Trophoblast cell (in vitro differentiated cells and primary cell): ENCODE results near the gene DOCK10.

Source experiments
- DNase-seq, 2 donors: peaks; one replicate each; pipeline ENCODE4 v3.0.0-alpha.2; 2016
- H2AFZ ChIP-seq: 2 replicates; pipeline ENCODE4 v1.6.1; 2013; ENCODE audit warnings: low read length, moderate library complexity, mild to moderate bottlenecking; ENCODE audit not compliant: insufficient read depth, poor library complexity
- H2AK5ac ChIP-seq: 2 replicates; pipeline ENCODE4 v1.6.1; 2013; ENCODE audit warnings: mild to moderate bottlenecking, low read length
- H2BK120ac ChIP-seq: 2 replicates; pipeline ENCODE4 v1.6.1; 2013; ENCODE audit warnings: low read length, mild to moderate bottlenecking, moderate library complexity; ENCODE audit not compliant: insufficient read depth, poor library complexity
- H2BK12ac ChIP-seq: 2 replicates; pipeline ENCODE4 v1.6.1; 2013; ENCODE audit warnings: mild to moderate bottlenecking, low read length, moderate library complexity
- H2BK5ac ChIP-seq: 2 replicates; pipeline ENCODE4 v1.6.1; 2013; ENCODE audit warnings: low read length, low read depth, moderate library complexity, mild to moderate bottlenecking; ENCODE audit not compliant: poor library complexity
- H3K14ac ChIP-seq: 2 replicates; pipeline ENCODE4 v1.6.1; 2013; ENCODE audit warnings: mild to moderate bottlenecking, low read length
- H3K18ac ChIP-seq: 2 replicates; pipeline ENCODE4 v1.6.1; 2013; ENCODE audit warnings: mild to moderate bottlenecking, low read length
- H3K23ac ChIP-seq: 2 replicates; pipeline ENCODE4 v1.6.1; 2013; ENCODE audit warnings: low read length
- H3K27ac ChIP-seq: 2 replicates; pipeline ENCODE4 v1.5.1; 2013; ENCODE audit warnings: low read depth, mild to moderate bottlenecking, inconsistent platforms, low read length, moderate library complexity
- H3K27me3 ChIP-seq: 2 replicates; pipeline ENCODE4 v1.6.1; 2013; ENCODE audit warnings: inconsistent platforms, mild to moderate bottlenecking, low read length, moderate library complexity; ENCODE audit not compliant: insufficient read depth
- H3K36me3 ChIP-seq, 2 experiments: 1 replicate in 1 of 2; 2 replicates in 1 of 2; pipeline ENCODE4 v1.6.1; 2013; ENCODE audit warnings: low read length in 2 of 2, mild to moderate bottlenecking in 2 of 2, moderate library complexity in 1 of 2; ENCODE audit not compliant: insufficient read depth in 2 of 2, control insufficient read depth in 1 of 2
- H3K4ac ChIP-seq: 2 replicates; pipeline ENCODE4 v1.6.1; 2013; ENCODE audit warnings: low read depth, mild to moderate bottlenecking, low read length, moderate library complexity
- H3K4me1 ChIP-seq, 2 experiments: 1 replicate in 1 of 2; 2 replicates in 1 of 2; pipeline ENCODE4 v1.6.1; 2013; ENCODE audit warnings: low read length in 2 of 2, mild to moderate bottlenecking in 2 of 2, moderate library complexity in 1 of 2; ENCODE audit not compliant: insufficient read depth in 2 of 2, control insufficient read depth in 1 of 2
- H3K4me2 ChIP-seq: 2 replicates; pipeline ENCODE4 v1.6.1; 2013; ENCODE audit warnings: inconsistent platforms, mild to moderate bottlenecking, low read length, moderate library complexity
- H3K4me3 ChIP-seq: 2 replicates; pipeline ENCODE4 v1.5.1; 2013; ENCODE audit warnings: mild to moderate bottlenecking, low read depth, low read length, inconsistent platforms
- H3K79me1 ChIP-seq: one replicate; pipeline ENCODE4 v1.6.1; 2013; ENCODE audit warnings: low read length
- H3K79me2 ChIP-seq: 2 replicates; pipeline ENCODE4 v1.6.1; 2013; ENCODE audit warnings: low read length, mild to moderate bottlenecking; ENCODE audit not compliant: control insufficient read depth, insufficient read depth, poor library complexity
- H3K9ac ChIP-seq: 2 replicates; pipeline ENCODE4 v1.6.1; 2013; ENCODE audit warnings: mild to moderate bottlenecking, low read length
- H3K9me3 ChIP-seq: 2 replicates; pipeline ENCODE4 v1.6.1; 2013; ENCODE audit warnings: low read depth, mild to moderate bottlenecking, control low read depth, inconsistent platforms, low read length; ENCODE audit not compliant: insufficient read depth
- H4K12ac ChIP-seq: 2 replicates; pipeline ENCODE4 v1.6.1; 2013; ENCODE audit warnings: low read depth, mild to moderate bottlenecking, low read length, moderate library complexity
- H4K8ac ChIP-seq: 2 replicates; pipeline ENCODE4 v1.6.1; 2013; ENCODE audit warnings: low read depth, mild to moderate bottlenecking, low read length, moderate library complexity
- H4K91ac ChIP-seq: one replicate; pipeline ENCODE4 v1.6.1; 2013; ENCODE audit warnings: low read depth, mild to moderate bottlenecking, low read length, moderate library complexity
- WGBS: extraction: QIAGEN DNeasy Blood & Tissue Kit; methylation state at CpG from one replicate; pipeline ENCODE4 v1.1.7; 2013; ENCODE audit warnings: missing lambda C conversion rate; ENCODE audit not compliant: insufficient read length, insufficient coverage; ENCODE audit errors: extremely low coverage; 5-methylcytosine and 5-hydroxymethylcytosine counted together

The DOCK10 gene

GRCh38 chr2:224927646-224928173 lies 114.6 kb downstream of the DOCK10 start:
- Histone ChIP-seq H2BK12ac (no peak overlapping the region), H3K18ac (no peak overlapping the region), H2AFZ (no peak overlapping the region), H3K79me2 (no peaks in the 10 kb centered on the region), H3K4me3 (no peak overlapping the region), H3K4me2 (no peak overlapping the region), H2AK5ac (no peak overlapping the region), H3K9ac (no peak overlapping the region), H2BK5ac (no peak overlapping the region), H3K79me1 (no peaks in the 10 kb centered on the region), H3K23ac (no peak overlapping the region), H3K9me3 (no peaks in the 10 kb centered on the region), H4K12ac (no peak overlapping the region), H4K8ac (no peak overlapping the region), H3K4me1 (no peaks in the 10 kb centered on the region), H4K91ac (no peak overlapping the region), H3K27ac (no peak overlapping the region), H3K27me3 (no peaks in the 10 kb centered on the region), H3K14ac (no peak overlapping the region), H2BK120ac (no peak overlapping the region), H3K36me3 (no peaks in the 10 kb centered on the region), H3K4ac (no peak overlapping the region)
- WGBS, result no CpG with 5 or more reads among the region's 7 CpGs
- DNase-seq, result peak in 1 of 2 donors; percentile 8

- Histone ChIP-seq H4K8ac (no peak overlapping the region), H2BK5ac (no peak overlapping the region), H3K4me1 (no peaks in the 10 kb centered on the region), H3K9me3 (no peaks in the 10 kb centered on the region), H3K4me3 (no peak overlapping the region), H3K27me3 (no peaks in the 10 kb centered on the region), H2BK12ac (no peak overlapping the region), H4K91ac (no peak overlapping the region), H2BK120ac (no peak overlapping the region), H3K36me3 (no peaks in the 10 kb centered on the region), H3K79me2 (no peaks in the 10 kb centered on the region), H3K27ac (no peak overlapping the region), H2AFZ (no peak overlapping the region), H3K4me2 (no peak overlapping the region), H3K18ac (no peak overlapping the region), H3K79me1 (no peaks in the 10 kb centered on the region), H2AK5ac (no peak overlapping the region), H3K14ac (no peak overlapping the region), H4K12ac (no peak overlapping the region), H3K9ac (no peak overlapping the region), H3K23ac (no peak overlapping the region), H3K4ac (no peak overlapping the region)
- WGBS, result no CpG with 5 or more reads among the region's 2 CpGs
- no peak for DNase-seq
Observed at GRCh38 chr2:224927011-224927410, 115.3 kb downstream of the DOCK10 start.

GRCh38 chr2:224925810-224926100 lies 116.5 kb downstream of the DOCK10 start:
- H3K18ac ChIP-seq, result no peak overlapping the region
- no peak overlapping the region for H3K4ac ChIP-seq
- no peak overlapping the region for H3K4me2 ChIP-seq
- no peak overlapping the region for H3K14ac ChIP-seq
- H3K9me3 ChIP-seq, result no peaks in the 10 kb centered on the region
- H3K79me1 ChIP-seq, result no peaks in the 10 kb centered on the region
- no peak overlapping the region for H4K12ac ChIP-seq
- no peak overlapping the region for H2AFZ ChIP-seq
- no peaks in the 10 kb centered on the region for H3K36me3 ChIP-seq
- H4K8ac ChIP-seq, result no peak overlapping the region
- H3K27me3 ChIP-seq, result no peaks in the 10 kb centered on the region
- H2AK5ac ChIP-seq, result no peak overlapping the region
- no peak overlapping the region for H2BK12ac ChIP-seq
- no peak overlapping the region for H3K9ac ChIP-seq
- DNase-seq, result no peak
- H3K4me1 ChIP-seq, result no peaks in the 10 kb centered on the region
- H3K4me3 ChIP-seq, result no peak overlapping the region
- H2BK5ac ChIP-seq, result no peak overlapping the region
- no peak overlapping the region for H2BK120ac ChIP-seq
- no peaks in the 10 kb centered on the region for H3K79me2 ChIP-seq
- no peak overlapping the region for H4K91ac ChIP-seq
- no peak overlapping the region for H3K27ac ChIP-seq
- no peak overlapping the region for H3K23ac ChIP-seq

GRCh38 chr2:224925061-224925809 lies 117.0 kb downstream of the DOCK10 start:
- no peak overlapping the region for H3K14ac ChIP-seq
- H2BK120ac ChIP-seq, result no peak overlapping the region
- H3K9me3 ChIP-seq, result no peaks in the 10 kb centered on the region
- H3K4ac ChIP-seq, result no peak overlapping the region
- no peak overlapping the region for H4K12ac ChIP-seq
- no peaks in the 10 kb centered on the region for H3K4me1 ChIP-seq
- no peak overlapping the region for H3K18ac ChIP-seq
- no peak overlapping the region for H3K9ac ChIP-seq
- H4K91ac ChIP-seq, result no peak overlapping the region
- no peak overlapping the region for H2AFZ ChIP-seq
- H3K27ac ChIP-seq, result no peak overlapping the region
- no peaks in the 10 kb centered on the region for H3K36me3 ChIP-seq
- no peak overlapping the region for H2BK12ac ChIP-seq
- no peaks in the 10 kb centered on the region for H3K79me1 ChIP-seq
- H3K4me3 ChIP-seq, result no peak overlapping the region
- no peaks in the 10 kb centered on the region for H3K27me3 ChIP-seq
- no peak overlapping the region for H4K8ac ChIP-seq
- no peak overlapping the region for H2AK5ac ChIP-seq
- no peak overlapping the region for H3K4me2 ChIP-seq
- no peak for DNase-seq
- no peak overlapping the region for H3K23ac ChIP-seq
- no peak overlapping the region for H2BK5ac ChIP-seq
- H3K79me2 ChIP-seq, result no peaks in the 10 kb centered on the region
- no CpG with 5 or more reads among the region's 3 CpGs for WGBS
